GM19467 (cell line): ENCODE results near the gene PDCD5.
"Not testable (repeated sequence)": the region's sequence is repeated elsewhere in the genome, so short reads cannot be mapped to it uniquely, and the experiment has no call there.

Source experiments
- ATAC-seq: cut with Tn5 transposase; IDR thresholded peaks from one replicate; pipeline ENCODE4 v1.9.1; 2021; ENCODE audit warnings: mild to moderate bottlenecking, moderate library complexity; ENCODE audit not compliant: unreplicated experiment

Gene PDCD5

GRCh38 chr19:32573492-32573794, 7.5 kb upstream of the PDCD5 start:
- no peak for ATAC-seq

- ATAC-seq, result no peak
Measured at GRCh38 chr19:32576790-32577189, 4.2 kb upstream of the PDCD5 start.

- ATAC-seq, result peak; percentile 15
Measured at GRCh38 chr19:32580353-32580900, 563 bp upstream of the PDCD5 start.

DNA sequence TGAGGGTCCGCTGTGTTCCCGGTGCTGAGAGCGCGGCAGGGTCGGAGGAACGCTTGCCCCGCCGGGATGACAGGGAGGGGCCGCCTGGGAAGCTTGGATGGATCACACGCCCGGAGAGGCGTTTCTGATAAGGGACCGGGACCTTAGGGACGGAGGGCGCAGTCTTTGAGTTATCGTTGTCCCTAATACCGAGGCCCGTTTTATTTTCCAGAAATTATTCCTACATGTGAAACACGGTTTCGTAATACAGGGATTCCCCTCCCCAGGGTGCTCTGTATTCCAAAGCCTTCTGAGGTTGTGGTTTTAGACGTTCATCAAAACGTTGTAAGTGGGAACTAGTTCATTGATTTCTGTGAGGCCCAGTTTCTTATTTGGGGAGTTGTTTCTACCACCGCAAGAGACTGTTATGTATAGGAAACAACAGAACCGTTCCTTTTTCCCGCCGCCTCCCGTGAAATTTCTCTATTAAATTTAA, 752 bp downstream of the PDCD5 start:
- no peak for ATAC-seq

DNA sequence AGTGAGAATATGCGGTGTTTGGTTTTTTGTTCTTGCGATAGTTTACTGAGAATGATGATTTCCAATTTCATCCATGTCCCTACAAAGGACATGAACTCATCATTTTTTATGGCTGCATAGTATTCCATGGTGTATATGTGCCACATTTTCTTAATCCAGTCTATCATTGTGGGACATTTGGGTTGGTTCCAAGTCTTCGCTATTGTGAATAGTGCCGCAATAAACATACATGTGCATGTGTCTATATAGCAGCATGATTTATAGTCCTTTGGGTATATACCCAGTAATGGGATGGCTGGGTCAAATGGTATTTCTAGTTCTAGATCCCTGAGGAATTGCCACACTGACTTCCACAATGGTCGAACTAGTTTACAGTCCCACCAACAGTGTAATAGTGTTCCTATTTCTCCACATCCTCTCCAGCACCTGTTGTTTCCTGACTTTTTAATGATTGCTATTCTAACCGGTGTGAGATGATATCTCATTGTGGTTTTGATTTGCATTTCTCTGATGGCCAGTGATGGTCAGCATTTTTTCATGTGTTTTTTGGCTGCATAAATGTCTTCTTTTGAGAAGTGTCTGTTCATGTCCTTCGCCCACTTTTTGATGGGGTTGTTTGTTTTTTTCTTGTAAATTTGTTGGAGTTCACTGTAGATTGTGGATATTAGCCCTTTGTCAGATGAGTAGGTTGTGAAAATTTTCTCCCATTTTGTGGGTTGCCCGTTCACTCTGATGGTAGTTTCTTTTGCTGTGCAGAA, 6.9 kb downstream of the PDCD5 start:
- ATAC-seq, result not testable (repeated sequence)

DNA sequence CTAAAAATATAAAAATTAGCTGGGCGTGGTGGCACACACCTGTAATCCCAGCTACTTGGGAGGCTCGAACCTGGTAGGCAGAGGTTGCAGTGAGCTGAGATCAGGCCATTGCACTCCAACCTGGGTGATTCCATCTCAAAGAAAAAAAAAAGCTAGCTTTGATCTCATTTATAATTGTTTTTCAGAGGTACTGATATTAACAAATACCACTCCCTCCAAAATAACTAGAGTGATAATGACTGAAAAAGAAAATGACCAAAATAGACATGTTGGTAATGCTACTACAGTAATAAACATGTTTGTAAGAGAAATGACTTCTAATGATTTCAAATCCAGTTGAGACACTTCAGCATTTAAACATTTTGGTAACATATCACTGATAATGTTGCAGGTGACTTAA, 13.0 kb downstream of the PDCD5 start:
- ATAC-seq, result no peak

DNA sequence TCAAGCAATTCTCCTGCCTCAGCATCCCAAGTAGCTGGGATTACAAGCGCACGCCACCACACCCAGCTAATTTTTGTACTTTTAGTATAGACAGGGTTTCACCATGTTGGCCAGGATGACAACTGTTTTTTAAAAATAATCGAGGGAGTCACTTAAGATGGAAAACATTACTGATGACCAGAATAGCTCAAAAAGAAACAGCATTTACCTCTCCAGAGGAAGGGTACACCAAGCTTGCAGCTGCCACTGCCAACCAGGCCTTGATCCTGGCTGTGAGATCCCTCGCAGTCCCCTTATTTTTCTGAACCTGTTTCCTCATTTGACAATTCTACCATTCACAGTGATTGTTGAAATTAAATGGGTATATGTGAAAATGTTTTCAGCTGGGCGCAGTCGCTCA, 14.5 kb downstream of the PDCD5 start:
- no peak for ATAC-seq

DNA sequence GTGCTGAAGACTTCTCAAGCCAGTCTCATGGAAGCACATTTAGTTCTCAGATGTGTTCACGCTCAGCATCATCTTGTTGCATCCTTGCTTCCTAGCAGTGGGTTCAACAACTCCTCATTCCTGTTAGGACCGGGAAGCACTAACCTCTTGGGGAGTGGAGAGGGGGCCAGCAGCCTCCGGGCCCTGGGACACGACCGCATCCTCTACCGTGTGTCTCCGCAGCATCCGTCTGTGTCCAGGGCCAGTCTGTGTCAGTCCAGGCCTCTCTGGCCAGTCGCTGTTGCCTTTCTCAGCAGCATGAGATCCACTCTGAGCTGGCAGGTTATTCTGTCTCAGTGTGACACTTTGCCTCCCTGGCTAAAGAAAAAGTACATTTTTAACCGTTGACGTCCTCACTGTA, 17.0 kb downstream of the PDCD5 start:
- ATAC-seq, result no peak

DNA sequence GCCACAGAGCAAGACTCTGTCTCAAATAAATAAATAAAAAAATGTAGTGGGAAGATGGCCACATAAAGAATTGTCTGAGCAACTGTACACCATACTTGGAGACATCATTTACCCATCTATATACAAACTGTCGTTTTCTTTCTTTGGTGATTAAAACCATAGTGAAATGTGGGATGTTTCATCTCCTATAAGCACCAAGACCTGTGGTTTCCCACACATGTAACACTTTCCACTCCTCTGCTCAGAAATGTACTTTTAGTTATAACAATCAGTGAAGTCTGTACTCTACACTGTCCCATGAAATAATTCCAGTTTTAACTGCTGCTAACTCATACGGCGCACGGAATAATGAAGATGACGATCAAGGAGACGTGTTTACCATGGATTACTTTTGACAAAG, 18.3 kb downstream of the PDCD5 start:
- ATAC-seq, result no peak

GRCh38 chr19:32599736-32600157, 18.8 kb downstream of the PDCD5 start:
- no peak for ATAC-seq

DNA sequence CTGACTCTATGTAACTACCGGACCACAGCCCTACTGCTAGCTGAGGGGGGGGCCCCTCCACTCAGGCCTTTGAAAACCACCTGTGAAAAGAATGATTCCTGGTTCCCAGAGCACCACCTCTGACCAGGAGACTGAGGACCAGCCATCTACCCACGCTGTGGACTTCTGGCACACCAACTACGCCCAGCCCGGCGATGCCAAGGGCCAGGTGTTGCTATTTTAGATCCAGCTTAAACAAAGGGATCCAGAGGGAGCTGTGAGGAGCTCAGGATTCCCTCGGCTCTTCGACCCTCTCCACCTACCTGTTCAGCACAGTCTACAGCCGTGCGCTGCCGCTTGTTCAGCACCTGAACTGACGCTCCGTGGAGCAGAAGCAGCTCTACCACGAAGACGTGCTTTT, 23.0 kb downstream of the PDCD5 start:
- no peak for ATAC-seq

- ATAC-seq, result no peak
Measured at GRCh38 chr19:32605544-32605943, 24.6 kb downstream of the PDCD5 start.

GRCh38 chr19:32606289-32606688, 25.3 kb downstream of the PDCD5 start:
- no peak for ATAC-seq

GRCh38 chr19:32607479-32607878, 26.5 kb downstream of the PDCD5 start:
- no peak for ATAC-seq

DNA sequence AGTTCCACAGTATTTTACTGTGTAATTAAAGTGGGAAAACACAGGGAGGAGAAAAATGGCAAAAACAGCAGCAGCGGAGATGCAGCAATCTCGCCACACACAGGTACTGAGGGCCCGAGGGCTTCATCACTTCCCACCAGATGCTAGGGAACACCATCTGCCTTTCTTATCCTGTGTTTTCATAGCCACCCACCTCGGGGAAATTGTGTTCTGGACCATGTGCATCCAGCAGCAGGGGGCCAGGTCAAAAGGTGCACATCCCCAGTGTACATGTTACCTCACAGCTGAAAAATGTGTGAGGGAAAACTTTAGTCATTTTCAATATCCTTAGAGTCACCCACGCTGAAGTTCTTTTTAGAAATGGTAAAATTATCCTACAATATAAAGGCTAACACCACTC, 30.2 kb downstream of the PDCD5 start:
- no peak for ATAC-seq

DNA sequence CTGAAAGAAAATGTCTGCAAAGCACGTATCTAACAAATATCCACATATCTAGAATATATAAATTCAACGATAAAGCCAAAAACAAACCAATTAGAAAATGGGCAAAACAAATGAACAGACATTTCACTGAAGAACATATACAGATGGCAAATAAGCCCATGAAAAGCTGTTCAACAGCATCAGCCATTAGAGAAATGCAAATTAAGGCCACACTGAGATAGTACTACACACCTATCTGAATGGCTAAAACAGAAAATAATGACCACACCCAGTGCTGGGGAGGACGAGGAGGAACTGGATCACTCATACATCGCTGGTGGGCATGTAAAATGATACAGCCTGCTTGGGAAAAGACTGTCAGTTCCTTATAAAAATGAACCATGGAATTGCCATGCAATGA, 32.0 kb downstream of the PDCD5 start:
- ATAC-seq, result no peak

- no peak for ATAC-seq
Measured at GRCh38 chr19:32614916-32615315, 33.9 kb downstream of the PDCD5 start.

DNA sequence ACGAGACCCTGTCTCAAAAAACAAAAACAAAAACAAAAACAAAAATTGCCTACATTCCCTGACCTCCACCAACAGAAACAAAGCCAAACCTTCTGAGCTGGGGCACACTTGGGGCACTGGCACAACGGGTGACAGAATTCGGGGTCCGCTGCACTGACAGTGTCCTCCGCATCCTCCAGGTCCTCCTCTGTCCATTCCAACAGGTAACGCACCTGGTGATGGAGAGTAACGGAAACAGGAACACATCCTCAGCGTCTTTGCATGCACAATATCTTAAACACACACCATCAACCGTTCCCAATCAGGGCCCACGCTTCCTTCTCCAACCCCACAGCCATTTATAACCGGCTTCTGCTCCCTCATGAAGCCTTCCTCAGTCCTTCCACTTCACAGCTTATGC, 34.6 kb downstream of the PDCD5 start:
- ATAC-seq, result no peak

DNA sequence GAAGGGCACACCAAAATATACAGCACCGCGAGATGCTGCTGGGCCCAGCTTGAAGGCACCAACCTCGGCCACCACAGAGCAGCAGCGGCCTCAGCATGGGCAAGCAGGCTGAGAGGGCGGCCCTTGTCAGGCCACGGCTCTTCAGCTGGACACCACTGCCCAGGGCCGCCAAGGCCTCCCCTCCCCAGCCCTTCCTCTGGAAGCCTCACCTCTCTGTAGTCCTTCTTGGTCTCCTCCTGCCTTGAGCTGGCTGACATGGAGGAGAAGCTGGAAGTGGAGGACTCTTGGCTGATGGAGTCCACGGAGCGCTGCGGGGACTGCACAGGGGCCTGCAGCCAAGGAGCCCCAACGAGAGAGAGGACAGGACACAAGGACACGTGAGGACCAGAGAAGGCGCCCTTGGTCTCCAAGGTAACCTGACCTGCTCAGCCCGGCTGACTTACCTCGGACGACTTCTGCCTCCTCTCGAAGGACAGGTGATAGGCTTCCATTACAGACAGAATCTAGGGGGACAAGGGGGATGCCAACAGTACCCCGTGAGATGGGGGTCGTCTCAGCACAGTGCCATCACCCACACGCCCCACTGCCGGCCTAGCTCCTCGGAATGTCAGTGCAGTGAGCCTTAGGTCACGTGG, 38.2 kb downstream of the PDCD5 start:
- ATAC-seq, result no peak

DNA sequence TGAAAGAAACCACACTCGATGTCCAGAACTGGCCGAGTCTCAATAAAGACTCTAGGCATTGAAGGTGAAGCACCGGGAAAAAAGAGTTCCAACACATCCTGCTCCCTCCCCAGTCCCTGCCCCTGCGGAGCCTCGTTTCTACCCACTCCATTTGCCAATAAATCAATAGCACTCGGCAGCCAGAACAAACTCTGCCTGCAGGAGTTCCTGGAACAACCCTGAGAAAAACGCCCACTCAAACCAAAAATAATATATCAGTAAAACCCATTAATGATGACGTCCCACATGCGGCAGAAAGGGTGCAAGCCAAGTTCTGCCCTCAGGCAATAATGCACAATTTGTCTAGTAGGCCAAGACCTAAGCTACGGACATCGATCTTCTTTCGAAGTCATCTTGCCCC, 41.0 kb downstream of the PDCD5 start:
- no peak for ATAC-seq

GRCh38 chr19:32624410-32624809, 43.4 kb downstream of the PDCD5 start:
- no peak for ATAC-seq

DNA sequence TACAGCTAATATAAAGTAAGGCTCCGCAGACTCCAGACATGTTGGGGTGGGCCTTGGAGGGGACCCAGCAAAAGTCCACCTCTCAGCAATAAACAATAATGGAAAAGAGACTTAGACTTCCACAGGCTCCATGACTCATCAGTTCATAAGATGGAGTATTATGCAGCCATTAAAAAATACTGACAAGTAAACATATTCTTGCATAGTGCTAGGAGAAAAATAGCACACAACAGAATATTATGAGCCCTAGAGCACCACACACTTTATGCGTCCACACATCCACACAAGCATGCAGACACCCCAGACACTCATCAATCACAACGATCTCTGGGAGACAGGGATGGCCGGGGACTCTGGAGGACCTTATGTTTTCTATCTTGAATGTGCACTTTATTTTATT, 46.0 kb downstream of the PDCD5 start:
- no peak for ATAC-seq
